Middle frontal gyrus (tissue), 1 donor: Measurements from ENCODE around the gene MGAT4A.
"Not testable (repeated sequence)": the region's sequence is repeated elsewhere in the genome, so short reads cannot be mapped to it uniquely, and the experiment has no call there.

Experiments
- DNase-seq: peaks from one replicate; pipeline ENCODE4 v3.0.0-alpha.2; 2015; ENCODE audit warnings: low spot score; ENCODE audit errors: extremely low spot score

The MGAT4A gene

GRCh38 chr2:98730053-98730706 is 752 bp downstream of the MGAT4A start:
- DNase-seq: no peak

DNA sequence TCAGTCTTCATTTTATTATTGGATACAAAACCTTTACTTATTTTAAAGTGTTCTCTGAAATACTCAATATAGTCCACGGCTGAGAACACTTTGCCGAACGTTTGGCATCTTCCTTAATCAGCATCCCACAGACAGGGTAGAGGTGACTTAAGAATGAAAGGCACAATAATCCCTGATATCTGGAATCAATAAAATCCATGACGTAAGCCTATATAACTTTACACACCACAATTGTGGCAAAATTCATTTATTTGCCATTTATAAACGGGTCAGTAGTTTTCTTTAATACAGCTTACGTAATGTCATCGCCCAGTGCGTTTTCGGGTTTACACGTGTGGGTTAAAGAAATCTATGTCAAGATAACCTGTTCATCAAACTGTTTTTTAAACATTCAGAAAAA is 1.3 kb downstream of the MGAT4A start:
- no peak for DNase-seq

DNA sequence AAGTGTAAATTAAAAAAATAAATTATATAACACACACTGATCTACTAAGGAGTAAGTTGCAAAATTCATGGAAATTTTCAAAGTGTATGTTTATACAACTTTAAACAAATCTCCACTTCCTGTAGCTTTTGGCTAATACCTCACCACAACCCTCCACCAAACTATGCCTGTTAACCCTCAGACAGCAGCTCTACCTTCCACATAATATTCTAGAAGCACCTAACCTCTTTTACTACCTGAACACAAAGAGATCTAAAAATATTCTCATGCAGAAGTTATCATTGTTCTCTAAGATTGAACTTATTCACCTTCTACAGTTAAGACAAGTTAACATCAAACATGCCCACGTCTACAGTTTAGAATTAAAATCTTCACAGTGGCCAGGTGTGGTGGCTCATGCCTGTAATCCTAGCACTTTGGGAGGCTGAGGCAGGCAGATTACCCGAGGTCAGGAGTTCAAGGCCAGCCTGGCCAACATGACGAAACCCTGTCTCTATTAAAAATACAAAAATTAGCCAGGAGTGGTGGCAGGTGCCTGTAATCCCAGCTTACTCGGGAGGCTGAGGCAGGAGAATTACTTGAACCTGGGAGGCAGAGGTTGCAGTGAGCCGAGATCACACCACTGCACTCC is 2.7 kb downstream of the MGAT4A start:
- not testable (repeated sequence) for DNase-seq

DNA sequence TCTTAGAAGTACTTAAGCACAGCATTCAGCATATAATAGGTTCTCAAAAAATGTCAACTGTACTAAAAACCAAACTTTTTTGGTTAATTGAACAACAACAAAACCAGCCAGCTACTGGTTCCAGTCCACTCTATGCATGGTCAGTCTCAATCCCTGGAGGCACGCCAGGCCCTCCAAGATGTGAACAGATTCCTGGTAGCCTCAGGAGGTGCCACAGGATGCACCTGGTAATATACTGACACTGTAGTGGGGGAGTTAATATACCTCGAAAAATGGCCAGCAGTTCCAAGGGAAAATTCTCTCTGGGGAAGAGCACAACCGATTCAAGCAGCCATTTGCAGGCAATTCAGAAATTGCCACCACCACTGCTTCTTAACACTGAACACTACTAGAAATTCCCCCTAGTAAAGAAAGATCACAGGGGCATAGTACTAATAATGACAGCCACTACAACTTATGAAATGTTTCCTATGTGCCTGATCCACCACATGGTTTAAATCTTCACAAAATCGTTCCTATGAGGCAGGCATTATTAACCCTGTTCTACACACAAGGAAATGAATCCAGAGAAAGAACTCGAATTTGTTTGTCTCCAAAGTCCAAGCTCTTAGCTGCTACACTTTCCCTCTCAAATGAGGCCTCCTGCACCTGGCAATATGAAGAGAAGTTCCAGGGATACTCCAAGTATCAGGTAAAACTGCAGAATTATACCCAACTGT is 3.4 kb downstream of the MGAT4A start:
- DNase-seq: no peak

DNA sequence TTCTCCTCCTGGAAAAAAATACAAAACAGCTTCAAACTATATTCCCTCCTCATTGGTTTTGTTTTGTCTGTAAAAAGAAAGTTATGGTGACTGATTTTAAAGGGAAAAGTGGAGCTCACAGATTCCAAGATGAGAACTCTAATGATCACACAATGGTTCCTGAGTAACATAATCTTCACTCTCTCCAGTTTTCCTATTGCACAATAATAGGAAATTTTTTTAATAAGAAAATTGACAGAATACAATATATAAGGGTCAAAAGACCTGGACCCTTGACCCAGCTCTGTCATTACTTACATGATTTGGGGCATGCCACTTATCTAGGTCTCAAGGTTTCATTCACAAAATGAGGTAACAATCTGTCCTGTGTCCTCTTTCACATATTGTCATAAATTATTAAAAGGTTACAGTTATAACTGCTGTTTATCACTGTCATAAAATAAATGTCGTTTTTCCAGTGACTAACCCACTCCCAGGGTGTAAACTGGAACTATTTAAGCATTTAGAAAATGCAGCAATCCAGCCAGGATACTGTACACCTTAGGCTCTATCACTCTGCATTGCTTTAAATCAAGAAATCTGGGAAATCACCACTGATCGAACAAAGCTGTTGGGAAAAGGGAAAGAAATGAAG is 4.1 kb downstream of the MGAT4A start:
- no peak for DNase-seq

DNA sequence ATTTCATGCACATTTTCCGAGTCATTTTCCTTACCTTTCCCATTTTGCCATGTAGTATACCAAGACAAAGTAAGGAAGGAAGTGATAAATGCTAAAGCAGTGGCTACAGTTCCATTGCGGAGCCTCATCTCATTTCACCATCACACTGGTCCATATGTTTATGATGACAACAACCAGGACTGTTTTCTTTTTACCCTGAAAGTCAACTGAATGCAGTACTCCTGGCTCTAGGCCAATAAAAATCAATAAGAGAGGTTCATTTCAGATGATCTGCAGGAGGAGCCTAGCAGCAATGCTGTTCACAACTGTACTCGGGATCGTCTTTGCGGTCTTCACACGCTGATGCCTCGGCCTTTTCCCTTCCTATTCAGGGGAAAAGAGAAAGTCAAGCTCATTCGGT is 4.7 kb downstream of the MGAT4A start:
- no peak for DNase-seq

GRCh38 chr2:98720286-98720685 is 10.6 kb downstream of the MGAT4A start:
- no peak for DNase-seq

DNA sequence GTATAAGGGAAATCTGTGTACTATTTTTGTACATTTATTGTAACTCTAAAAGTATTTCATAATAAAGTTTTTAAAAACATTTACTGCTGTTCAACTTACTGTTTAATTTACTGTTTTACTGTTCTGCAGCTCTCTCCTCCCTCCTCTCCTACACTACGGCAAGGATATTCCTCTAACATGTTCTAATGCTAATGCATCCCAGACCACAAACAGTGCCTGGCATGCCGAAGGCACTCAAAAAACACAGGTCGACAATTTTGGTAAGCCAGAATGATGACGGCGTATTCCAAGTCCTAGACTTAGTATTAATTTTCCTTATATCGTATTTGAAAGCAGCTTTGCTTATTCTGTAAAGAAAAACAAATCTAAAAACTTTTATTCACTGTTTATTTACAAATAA is 13.3 kb downstream of the MGAT4A start:
- no peak for DNase-seq

DNA sequence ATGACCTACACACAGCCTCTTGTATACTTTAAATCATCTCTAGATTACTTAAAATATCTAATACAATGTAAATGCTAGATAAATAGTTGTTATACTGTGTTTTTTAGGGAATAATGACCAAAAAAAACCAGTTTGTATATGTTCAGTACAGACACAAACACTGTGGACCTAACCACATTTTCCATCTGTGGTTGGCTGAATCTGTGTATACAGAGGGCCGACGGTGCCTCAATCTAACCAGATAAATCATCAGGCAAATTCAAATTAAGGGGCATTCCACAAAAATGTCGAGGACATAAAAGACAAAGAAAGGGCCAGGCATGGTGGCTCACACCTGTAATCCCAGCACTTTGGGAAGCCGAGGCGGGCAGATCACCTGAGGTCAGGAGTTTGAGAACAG is 14.1 kb downstream of the MGAT4A start:
- DNase-seq: no peak

DNA sequence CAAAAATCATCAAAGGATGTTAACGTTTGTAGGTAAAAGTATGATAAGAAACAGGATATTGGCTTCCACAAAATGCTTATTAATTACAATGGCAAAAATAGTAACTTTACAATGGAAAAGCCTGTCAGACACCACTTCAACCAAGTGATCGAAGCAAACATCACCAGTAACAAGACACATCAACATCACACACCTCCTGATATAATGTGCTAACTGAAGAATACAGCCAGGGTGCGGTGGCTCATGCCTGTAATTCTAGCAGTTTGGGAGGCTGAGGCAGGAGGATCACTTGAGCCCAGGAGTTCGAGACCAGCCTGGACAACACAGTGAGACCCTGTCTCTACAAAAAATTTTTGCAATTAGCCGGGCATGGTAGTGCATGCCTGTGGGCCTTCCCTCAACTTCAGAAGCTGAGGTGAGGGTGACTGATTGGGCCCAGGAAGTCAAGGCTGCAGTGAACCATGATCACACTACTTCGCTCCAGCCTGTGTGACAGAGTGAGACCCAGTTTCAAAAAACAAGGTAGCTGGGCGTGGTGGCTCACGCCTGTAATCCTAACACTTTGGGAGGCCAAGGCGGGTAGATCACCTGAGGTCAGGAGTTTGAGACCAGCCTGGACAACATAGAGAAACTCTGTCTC is 15.0 kb downstream of the MGAT4A start:
- DNase-seq: no peak

DNA sequence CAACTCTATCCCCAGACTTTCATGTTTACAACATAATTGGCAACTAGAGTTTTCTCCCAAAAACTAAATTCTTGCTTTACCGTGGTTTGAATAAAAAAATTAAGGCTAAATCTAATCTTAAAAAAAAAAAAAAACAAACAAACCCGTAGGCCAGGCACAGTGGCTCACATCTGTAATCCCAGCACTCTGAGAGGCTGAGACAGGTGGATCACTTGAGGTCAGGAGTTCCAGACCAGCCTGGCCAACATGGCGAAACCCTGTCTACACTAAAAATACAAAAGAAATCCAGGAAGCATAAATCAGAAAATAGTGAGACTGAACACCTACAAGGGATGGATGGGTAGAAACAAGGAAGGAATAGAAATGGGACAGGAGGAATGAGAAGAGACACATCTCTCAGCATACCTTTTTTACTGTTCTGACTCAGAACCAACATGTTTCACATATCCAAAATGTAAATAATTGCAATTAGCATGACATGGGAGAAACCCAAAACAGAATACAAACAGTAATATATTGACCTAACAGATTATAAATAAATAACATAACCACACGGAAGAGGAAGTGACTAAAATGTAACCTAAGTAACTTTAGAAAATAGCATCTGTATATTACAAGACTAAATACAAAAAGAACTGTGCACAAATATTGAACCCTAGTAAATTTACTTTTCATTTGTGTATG is 17.5 kb downstream of the MGAT4A start:
- no peak for DNase-seq

DNA sequence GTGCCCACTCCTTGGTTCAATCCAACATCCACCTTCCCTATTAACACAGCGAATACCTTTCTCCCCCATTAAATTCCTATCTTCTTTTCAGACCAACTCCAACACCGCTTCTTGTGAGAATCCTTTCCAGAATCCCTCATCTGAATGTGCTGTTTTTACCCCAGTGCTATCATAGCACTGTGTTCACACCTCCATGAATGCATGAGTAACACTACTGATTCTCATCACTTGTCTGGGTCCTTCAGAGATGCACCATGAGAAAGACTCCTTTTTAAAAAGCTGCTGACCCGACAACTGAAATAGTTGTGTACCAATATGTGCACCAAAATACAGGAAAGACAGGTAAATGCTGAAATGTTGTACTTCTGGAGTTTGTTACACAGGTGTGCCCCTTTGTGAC is 18.8 kb downstream of the MGAT4A start:
- no peak for DNase-seq

GRCh38 chr2:98711506-98711905 is 19.4 kb downstream of the MGAT4A start:
- no peak for DNase-seq

GRCh38 chr2:98710734-98711133 is 20.2 kb downstream of the MGAT4A start:
- no peak for DNase-seq

- DNase-seq: no peak
These were observed 21.4 kb downstream of the MGAT4A start for GRCh38 chr2:98709535-98709934.

GRCh38 chr2:98708396-98709186 is 22.3 kb downstream of the MGAT4A start:
- DNase-seq: no peak

DNA sequence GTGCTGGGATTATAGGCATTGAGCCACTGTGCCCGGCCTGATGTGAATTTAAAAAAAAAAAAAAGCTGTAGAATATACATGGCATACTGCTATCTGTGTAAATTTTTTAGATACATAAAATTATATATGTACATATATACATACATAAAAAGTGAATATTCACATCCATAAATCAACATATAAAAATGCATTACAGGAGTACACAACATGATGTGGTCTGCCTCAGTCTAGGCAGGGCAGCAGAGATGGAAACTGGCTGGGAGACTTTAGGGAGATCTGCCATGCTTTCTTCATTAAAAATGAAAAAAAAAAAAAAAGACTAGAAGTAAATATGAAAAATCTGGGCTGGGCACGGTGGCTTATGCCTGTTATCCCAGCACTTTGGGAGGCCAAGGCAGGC is 24.3 kb downstream of the MGAT4A start:
- DNase-seq: no peak

DNA sequence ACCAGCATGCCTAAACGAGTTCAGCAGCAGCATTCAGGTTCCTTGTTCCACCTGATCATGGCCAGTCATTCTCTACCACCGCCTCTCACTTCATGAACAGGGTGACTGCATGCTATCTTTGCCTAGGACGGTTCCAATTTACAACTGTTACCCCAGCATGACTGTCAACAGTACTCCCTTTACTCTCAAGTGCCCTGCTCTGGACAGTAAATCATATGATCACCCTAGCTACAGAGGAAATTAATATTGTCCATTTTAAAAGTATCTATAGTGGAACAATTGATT is 25.7 kb downstream of the MGAT4A start:
- DNase-seq: no peak

GRCh38 chr2:98704499-98705332 is 26.2 kb downstream of the MGAT4A start:
- no peak for DNase-seq

DNA sequence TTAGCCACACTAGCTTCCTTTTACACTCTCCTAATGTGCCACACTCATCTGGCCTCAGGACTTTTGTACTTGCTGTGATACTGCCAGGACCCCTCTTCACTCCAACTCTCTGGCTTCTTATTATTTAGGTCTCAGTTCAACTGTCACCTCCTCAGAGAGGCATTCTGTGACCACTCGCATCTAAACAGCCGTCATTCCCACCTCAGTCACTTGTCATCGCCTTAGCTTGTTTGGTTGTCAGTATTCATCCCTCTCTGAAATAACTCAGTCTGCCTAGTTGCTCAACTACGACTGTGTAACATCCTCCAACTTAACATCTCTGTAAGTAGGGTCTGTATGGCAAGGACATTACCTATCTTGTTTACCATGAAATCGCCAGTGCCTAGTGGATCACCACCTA is 27.2 kb downstream of the MGAT4A start:
- no peak for DNase-seq
